Fibroblast of the conjunctiva (primary cell): Measurements from ENCODE around the gene JHY.

Experiments used
- DNase-seq: peaks from one replicate; pipeline ENCODE4 v3.0.0-alpha.2; 2010; ENCODE audit warnings: low read depth

The JHY gene

GRCh38 chr11:122951211-122951610, 68.7 kb downstream of the JHY start:
- DNase-seq, result no peak

- DNase-seq, result no peak
Measured at GRCh38 chr11:122954455-122954854, 71.9 kb downstream of the JHY start.

- DNase-seq, result no peak
Measured at GRCh38 chr11:122963961-122964360, 81.4 kb downstream of the JHY start.

- DNase-seq, result no peak
Measured at GRCh38 chr11:122976061-122976733, 93.6 kb downstream of the JHY start.

- DNase-seq, result no peak
Measured at GRCh38 chr11:122976734-122977469, 94.3 kb downstream of the JHY start.

- no peak for DNase-seq
Measured at GRCh38 chr11:122977470-122978298, 95.1 kb downstream of the JHY start.

GRCh38 chr11:122978299-122978620, 95.7 kb downstream of the JHY start:
- DNase-seq, result no peak

- DNase-seq, result no peak
Measured at GRCh38 chr11:122979103-122979814, 96.7 kb downstream of the JHY start.

- DNase-seq, result no peak
Measured at GRCh38 chr11:122979815-122980595, 97.4 kb downstream of the JHY start.

- DNase-seq, result no peak
Measured at GRCh38 chr11:122981388-122982264, 99.1 kb downstream of the JHY start, which contains the start of gene BSX. BSX (minus strand) TSS chr11:122981834; CDS start chr11:122981671, 163 bp downstream.

- no peak for DNase-seq
Measured at GRCh38 chr11:122983438-122984185, 101.1 kb downstream of the JHY start.

- no peak for DNase-seq
Measured at GRCh38 chr11:122984186-122985011, 101.8 kb downstream of the JHY start.

- DNase-seq, result no peak
Measured at GRCh38 chr11:122995526-122995925, 113.0 kb downstream of the JHY start.

- no peak for DNase-seq
Measured at GRCh38 chr11:122998727-122999366, 116.3 kb downstream of the JHY start.

- DNase-seq, result no peak
Measured at GRCh38 chr11:123000721-123001120, 118.2 kb downstream of the JHY start.

- no peak for DNase-seq
Measured at GRCh38 chr11:123006860-123007542, 124.4 kb downstream of the JHY start.
